CD4-positive, alpha-beta T cell treated with Interleukin-17A for 4 hours (primary cell): Measurements from ENCODE around the gene TUT7.

Experiments used
- DNase-seq: peaks from one replicate; pipeline ENCODE4 v3.0.0-alpha.2; 2020; ENCODE audit warnings: mixed read lengths

Gene TUT7

GRCh38 chr9:86246752-86247161, 107.5 kb downstream of the TUT7 start:
- no peak for DNase-seq

- DNase-seq, result no peak
These were observed 112.1 kb downstream of the TUT7 start for GRCh38 chr9:86242071-86242470.

- DNase-seq, result no peak
These were observed 113.0 kb downstream of the TUT7 start for GRCh38 chr9:86241216-86241615.

- DNase-seq, result no peak
These were observed 115.1 kb downstream of the TUT7 start for GRCh38 chr9:86238861-86239770.
